Activated naive CD8-positive, alpha-beta T cell treated with anti-CD3 and anti-CD28 coated beads, Interleukin-2, amount 50 U/mL, for 16 hours (primary cell): Measurements from ENCODE around the gene PCDH8.

Experiments used
- DNase-seq: peaks from one replicate; pipeline ENCODE4 v3.0.0-alpha.2; 2020; ENCODE audit warnings: low read depth, low spot score

The PCDH8 gene, protein sequence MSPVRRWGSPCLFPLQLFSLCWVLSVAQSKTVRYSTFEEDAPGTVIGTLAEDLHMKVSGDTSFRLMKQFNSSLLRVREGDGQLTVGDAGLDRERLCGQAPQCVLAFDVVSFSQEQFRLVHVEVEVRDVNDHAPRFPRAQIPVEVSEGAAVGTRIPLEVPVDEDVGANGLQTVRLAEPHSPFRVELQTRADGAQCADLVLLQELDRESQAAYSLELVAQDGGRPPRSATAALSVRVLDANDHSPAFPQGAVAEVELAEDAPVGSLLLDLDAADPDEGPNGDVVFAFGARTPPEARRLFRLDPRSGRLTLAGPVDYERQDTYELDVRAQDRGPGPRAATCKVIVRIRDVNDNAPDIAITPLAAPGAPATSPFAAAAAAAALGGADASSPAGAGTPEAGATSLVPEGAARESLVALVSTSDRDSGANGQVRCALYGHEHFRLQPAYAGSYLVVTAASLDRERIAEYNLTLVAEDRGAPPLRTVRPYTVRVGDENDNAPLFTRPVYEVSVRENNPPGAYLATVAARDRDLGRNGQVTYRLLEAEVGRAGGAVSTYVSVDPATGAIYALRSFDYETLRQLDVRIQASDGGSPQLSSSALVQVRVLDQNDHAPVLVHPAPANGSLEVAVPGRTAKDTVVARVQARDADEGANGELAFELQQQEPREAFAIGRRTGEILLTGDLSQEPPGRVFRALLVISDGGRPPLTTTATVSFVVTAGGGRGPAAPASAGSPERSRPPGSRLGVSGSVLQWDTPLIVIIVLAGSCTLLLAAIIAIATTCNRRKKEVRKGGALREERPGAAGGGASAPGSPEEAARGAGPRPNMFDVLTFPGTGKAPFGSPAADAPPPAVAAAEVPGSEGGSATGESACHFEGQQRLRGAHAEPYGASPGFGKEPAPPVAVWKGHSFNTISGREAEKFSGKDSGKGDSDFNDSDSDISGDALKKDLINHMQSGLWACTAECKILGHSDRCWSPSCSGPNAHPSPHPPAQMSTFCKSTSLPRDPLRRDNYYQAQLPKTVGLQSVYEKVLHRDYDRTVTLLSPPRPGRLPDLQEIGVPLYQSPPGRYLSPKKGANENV

DNA sequence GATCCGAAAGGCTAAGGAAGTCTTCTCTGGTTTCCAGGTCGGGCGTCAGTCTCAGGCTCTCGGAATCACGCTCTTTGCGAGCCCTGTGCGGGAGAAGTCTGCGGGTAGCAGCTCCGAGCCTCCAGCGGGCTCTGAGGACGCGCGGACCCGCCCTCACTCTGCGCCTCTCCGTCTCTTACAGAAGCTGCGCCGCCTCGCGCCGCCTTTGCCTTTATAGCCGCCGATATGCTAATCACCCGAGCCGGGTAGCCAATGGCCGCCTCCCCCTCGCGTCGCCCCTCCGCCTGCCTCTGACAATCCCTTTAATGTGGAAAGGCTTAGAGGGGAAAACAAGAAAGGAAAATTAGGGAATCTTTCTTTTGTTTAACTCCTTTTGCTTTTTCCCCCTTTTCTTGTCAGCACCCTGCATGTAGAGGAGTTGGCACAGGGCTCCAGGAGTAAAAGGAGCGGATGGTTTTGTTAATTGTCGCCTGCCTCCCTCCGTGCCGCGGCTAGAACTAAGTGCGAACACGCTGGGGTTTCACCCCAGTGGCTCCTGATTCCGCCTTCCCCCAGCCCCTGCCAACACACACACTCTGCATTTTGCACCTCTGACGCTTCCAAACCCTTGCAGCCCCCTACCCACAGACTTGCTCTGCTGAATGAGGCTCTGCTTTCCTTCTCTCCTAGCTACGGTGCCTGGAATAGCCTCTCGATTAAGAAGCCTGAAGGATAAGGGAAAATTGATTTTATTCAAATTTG lies at the start of gene PCDH8:
Gene PCDH8, minus strand, starts transcription at position 186 of the 741 bp plus-strand sequence. CDS start 204 bp downstream, outside the sequence.
- no peak for DNase-seq

DNA sequence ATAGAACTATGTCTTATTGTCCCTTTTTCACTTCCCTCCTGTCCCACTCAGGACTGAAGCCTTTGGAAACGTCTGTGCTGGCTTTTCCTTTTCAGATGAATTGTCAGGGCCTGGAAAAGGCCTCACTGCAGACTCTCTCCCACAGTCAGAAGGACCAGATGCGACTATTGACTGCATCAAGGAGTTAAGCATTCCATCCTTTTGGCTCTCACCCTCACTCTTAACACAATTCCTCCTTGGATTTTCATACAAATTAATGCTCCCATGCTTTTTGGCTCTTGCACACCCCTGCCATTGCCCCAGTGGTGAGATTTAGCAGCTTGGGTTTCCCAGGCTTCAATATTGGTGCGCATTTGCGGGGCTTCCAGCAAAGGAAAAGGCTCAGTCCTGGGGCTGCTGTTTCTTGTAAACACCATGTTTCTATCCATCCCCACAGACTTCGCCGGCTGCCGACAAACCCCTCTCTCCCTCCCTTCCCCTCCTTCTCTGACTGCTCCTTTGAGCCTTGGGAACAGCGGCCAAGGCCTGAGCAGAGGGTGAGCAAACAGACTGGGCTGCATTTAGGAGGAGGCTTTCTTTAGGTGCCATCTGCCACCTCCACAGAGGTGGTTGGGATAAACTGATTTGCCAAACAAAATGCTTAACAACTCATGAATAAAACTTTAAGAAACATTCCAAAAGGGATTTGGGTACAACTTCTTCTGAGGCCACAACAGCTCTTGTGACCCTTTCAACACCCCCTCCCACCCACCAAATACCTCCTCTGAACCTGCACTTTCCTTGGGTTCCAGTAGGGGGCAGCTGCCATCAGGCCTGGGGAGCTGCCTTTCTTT lies 48.6 kb upstream of the PCDH8 start:
- no peak for DNase-seq

DNA sequence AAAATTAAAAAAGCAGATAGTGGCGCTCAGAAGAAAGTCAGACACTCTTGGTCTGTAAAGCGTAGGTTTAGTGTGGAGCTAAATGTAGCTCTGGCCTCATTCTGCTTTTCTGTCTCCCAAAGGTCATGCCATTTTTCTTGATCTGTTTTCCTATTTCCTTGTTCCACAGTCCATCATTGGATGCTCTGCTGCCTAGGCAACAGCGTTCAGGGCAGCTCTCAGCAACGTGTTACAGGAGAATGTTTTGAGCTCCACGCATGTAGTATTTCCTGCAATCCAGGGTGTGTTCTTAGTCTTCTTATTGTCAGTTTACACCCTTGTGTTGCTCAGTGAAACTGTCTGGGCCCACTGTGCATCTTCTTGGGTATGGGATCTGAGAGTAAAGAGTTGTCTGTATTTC lies 46.0 kb upstream of the PCDH8 start:
- DNase-seq, result no peak

DNA sequence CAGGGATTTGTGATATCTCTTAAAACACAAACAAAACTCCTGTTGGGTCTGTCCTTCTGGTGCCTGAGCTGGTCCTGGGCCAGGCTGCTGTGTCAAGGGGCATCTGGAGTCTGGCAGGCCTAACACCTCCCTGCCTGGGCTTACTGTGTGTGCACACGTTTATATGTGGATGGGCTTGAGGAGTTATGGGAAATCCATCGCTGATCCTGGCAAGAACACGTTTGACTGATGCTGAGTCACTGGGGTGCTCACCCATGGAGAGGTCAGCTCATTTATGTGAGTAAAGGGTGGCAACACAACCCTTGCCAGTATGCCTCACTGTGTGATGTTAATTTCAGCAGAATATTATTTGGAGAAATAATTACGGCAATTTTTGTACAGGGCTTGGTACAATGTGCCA lies 44.5 kb upstream of the PCDH8 start:
- no peak for DNase-seq

DNA sequence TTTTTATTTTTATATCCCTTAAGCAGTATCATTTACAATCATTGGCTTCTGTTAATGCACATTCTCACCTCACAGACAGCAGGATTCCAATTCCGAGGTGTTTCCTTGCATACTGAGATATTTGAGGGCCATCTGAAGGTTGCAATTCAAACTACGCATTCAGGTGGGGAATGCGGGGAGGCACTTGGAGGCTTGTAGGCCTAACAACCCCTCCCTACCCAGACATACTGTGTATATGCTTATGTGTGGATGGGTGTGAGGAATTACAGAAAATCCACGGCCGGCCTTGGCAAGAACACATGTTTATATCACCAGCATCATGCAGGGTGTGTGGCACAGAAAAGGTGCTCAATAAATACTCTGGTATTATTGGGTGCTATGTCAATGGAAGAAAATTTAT lies 43.3 kb upstream of the PCDH8 start:
- DNase-seq, result no peak

DNA sequence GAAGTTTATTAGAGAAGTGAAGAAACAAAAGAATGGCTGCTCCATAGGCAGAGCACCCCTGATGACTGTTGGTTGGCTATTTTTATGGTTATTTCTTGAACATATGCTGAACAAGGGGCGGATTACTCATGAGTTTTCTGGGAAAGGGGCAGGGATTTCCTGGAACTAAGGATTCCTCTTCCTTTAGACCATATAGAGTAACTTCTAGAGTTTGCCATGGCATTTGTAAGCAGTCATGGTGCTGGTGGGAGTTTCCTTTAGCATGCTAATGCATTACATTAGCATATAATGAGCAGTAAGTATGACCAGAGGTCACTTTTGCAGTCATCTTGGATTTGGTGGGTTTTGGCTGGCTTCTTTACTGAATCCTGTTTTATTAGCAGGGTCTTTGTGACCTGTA lies 38.7 kb upstream of the PCDH8 start:
- DNase-seq, result no peak

DNA sequence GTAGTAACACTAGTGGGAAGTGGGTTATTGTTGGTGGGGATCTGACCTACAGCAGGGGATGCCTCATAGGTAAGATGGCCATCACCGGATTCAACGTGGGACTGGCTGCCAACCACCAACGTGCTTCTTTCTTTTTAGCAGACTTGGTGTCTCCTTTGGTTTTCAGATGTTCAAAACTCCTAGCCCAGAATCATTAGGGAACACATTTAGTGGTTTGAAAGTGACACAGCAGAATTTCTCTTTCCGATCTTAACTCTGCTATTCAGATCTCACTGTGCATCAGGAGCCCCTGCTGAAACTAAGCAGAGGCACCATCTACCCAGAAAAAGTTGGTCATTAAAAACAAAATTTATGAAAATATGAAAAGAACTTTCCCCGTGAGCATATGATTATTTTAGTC lies 36.7 kb upstream of the PCDH8 start:
- no peak for DNase-seq

DNA sequence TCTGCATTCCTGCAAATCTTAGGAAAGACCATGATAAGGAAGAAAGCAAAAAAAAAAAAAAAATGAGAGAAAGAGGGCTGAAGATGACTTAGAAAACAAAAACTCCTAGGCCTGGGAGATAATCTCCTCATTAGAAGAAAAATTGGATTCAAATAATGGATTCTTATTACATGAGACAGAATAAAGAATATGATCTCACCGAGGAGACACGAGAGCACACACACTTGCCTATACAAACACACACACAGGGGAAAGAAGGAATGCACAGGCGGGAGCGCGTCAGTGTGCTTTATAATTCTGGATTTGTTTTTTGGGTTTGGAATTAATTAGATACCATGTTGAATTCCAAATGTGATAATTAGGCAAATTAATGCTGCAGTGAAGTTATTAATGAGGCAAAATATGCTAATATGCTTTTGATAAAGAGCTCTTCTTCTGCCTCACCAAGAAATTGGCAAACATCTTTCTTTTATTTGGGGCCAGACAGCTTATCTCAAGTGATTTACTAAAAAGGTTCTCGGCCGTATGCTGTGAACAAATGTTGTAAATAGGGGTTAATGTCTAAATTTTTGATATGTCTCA lies 36.1 kb upstream of the PCDH8 start:
- no peak for DNase-seq

DNA sequence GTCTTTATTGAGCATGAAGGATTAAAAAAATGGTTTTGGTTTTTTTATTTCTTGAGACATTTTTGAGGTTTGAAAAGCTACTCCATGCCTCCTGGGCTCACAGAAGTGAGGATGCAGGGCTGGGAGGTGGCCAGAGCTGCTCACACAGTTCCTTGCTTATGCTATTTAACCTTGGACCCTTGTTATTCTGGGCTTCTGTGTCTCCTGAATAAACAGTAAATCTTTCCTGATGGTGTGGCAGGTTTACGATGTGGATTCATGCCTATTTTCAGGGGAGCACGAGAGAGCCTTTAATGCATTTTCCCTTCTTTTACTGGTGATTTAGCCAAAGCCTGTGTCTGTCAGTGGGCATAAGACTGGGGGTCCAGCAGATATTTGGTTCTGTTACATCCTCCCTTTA lies 34.3 kb upstream of the PCDH8 start:
- no peak for DNase-seq

DNA sequence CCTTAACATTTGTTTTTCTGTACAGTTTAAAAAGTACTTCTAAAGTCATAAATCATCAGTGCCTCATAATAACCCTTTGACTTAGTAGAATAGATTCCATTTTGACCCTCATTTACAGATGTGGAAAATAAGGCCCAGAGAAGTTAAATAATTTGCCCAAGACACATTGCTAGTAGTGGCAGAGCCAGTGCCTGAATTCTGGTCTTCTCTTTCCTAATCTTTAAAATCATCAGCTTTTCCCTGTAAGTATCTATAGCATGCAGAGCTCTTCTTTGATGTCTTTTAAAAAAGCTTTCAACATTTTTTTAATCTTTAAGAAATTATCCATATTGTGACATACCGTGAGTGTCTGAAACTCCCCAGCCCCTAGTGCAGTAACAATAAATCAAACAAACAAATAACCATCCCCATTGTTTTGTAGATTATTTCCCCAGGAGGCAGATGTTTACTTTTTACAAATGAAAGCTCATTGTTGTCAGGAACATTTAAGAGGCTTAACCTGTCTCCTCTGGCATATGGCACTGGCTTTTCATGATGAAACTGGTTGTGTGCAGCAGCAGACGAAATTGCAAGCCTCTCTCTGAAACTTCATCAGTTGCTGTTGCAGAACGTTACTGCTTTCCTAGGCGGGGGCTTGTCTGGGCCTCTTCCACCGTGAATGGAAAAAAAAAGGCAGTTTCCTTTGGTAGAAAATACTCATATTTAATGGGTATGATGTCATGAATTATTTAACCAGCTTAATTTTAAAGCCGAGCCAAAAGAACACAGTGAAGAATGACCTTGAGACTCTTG lies 31.7 kb upstream of the PCDH8 start:
- DNase-seq, result no peak

DNA sequence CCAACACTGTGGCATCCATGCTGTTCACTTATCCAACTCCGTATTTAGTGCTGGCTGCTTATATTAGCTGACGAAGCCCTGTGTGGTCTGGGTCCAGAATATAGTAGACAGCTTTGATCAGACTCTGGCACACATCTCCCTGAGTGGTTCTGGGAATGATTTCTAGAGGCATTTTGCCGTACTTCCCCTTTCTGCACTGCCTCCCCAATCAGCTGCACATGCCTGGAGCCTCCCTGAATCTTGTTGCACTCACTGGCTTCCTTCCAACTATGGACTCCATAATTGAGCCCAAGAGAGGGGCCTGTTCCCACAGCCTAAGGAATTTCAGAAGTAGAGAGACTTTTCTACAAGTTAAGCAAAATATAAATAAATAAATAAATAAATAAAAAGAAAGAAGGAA lies 30.4 kb upstream of the PCDH8 start:
- no peak for DNase-seq

DNA sequence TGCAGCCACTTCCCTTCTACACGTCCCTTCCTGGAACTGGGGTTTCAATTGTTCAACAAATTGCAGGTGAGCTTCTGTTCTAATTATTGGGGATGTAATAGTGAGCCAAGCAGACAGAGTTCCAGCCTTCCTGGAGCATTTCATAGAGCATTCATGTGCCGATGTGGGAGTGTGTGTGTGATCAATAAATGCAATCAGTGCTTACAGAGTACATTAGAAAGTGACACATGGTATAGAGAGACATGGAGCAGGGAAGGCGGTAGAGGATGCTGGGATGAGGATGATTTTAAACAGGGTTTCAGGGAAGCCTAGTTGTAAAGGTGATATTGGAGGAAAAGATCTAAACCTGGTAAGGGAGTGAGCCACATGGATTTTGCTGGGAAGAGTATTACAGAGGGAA lies 21.7 kb upstream of the PCDH8 start:
- DNase-seq, result no peak

DNA sequence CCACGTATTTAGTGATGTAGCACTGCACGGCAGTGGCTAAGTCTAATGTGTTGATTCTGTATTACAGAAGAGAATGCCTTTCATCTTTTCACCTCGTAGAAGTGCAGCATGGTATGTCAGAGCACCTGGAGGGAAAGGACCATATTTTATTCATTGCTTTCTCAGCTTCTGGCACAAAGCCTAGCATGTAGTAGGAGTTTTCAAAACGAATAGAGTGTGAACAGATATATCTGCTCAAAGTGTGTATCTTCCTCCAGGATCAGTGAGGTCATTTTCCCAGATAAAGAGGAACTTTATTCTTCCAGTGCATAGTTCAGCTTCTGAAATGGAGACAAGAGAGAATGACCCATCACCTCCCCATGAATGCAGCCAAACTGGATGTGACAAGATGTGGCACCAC lies 21.2 kb upstream of the PCDH8 start:
- no peak for DNase-seq

DNA sequence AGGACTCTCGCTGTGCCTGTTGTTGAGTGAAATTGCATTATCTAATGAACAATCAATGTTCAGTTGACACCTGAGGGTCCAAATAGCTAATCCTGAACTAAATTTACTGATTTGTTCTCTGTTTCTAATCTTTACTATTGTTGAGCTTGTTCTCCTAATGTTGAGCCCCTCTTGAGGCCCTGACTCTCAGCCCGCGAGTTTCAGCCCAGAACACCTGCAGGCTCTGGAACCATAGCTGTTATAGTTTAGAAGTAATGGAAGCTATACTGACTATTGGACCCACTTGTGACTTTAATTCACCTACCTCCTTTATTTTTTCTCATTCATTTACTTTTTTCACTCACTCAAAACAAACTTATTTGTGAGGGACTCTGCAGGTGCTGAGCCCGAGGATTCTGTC lies 20.6 kb upstream of the PCDH8 start:
- DNase-seq, result no peak

DNA sequence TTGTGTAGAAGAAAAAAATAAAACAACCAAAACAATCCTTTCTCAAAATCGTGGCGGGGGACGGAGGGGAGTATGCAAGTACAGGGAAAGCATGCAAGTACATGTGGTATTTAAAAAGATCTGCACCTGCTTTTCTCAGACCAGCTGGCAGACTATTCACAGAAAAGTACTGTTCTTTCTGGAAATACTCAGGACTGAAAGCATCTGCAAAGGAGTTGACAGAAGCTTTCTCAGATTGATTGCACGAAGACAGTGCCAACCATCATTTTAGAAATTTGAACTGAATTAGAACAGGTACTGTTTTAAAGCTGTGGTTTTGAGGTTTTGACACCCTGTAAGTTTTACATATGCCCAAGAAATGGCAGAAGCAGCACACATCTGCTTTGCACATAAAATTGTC lies 19.8 kb upstream of the PCDH8 start:
- DNase-seq, result no peak

DNA sequence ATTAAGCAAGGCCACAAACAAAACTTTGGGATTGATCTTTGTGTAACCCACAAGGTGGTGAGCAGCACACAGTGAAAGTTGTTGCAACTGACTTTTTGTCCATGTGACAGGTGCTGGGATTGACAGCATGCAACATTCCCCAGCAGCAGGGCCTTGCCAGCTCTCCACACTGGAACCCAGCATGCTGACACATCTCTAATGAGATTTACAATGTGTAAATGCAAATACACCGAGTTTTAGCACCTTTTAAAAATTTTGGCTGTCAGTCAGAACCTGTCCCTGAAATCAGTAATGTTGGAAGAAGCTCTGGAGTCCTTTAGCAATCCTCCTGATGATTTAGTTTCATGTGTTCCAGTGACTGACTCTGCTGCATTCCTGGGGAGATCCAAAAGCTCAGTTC lies 16.5 kb upstream of the PCDH8 start:
- no peak for DNase-seq

DNA sequence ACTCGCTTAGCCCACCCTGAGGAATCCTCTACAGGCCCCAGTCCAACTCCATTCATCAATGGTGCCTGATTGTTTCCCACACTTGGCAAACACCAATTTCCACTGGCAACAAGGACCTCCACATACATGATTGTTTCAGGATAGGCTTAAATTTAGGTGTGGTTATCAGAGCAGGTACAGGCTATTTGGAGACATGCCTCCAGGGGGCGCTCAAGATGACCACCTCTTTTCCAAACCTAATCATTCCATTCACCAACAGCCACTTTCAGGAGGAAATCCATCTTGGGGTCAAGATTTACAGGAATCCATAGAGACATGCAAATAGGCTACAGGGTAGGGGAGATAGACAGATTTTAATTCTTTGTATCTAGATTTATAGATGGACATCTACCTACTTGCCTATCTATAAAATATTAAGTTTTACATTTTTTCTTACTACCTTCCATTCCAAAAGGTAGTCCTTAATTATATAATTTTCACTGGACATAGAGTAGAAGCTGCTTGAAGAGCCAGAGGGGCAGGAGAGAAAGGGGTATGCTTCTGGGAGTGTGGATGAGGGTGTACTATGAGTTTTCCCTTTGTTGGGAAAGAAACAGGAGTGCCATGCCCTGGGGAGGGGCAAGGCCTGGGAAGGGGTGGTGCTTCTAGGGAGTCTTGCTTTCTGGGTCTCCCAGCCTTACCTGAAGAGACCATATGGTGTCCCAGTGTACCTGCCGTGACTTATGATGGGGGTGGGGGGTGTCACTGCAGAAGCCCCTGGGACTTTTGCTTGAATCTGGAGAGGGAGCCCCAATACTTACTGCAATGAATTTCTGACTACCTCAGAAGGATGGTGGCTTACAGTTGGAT lies 14.1 kb upstream of the PCDH8 start:
- DNase-seq, result no peak

DNA sequence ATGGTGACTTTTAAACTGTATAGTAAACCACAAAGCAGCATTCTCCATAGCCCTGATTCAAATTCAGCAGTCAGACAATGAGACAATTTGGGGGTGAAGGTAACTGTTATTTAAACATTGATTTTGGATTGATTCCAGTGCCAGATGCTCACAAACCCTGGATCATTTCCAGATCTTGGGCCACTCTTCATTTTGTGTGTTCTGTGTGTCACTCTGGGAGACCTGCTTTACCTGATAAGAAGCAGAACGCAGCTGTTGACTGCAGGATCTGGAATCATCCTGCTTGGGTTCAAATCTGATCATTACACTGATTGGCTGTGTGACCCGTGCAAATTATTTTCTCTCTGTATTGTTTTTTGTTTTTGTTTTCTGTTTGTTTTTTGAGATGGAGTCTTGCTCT lies 4.0 kb upstream of the PCDH8 start:
- no peak for DNase-seq
